Keratinocyte (primary cell): ENCODE results near the gene ACTN4. TPM values are rescaled to one million over a fixed set of nuclear protein-coding genes. Genes with fewer than 3 reads are reported as not detected.

Source experiments
- DNase-seq: peaks from one replicate; pipeline ENCODE4 v3.0.0-alpha.2; 2011; ENCODE audit warnings: low read depth, missing footprints, low spot score
- FAIRE-seq: peaks from 2 replicates; lab custom pipeline; 2011; peaks lifted over from hg19 to GRCh38; lab: Jason Lieb, UNC
- H2AFZ ChIP-seq: 2 replicates; pipeline ENCODE4 v1.6.0; 2012; ENCODE audit warnings: low read length, control low read depth, inconsistent platforms; ENCODE audit not compliant: control insufficient read depth
- H3K27ac ChIP-seq: 2 replicates; pipeline ENCODE4 v1.5.1; 2011; ENCODE audit warnings: low read length; ENCODE audit not compliant: control insufficient read depth, insufficient read depth
- H3K27me3 ChIP-seq: 3 replicates; pipeline ENCODE4 v1.6.0; 2011; ENCODE audit warnings: low read length; ENCODE audit not compliant: control insufficient read depth, insufficient read depth; ENCODE audit errors: extremely low read depth
- H3K36me3 ChIP-seq, 2 experiments: 2 replicates in 1 of 2; 3 replicates in 1 of 2; pipeline ENCODE4 v1.5.1; 2011; ENCODE audit warnings: low read length in 2 of 2, mild to moderate bottlenecking in 1 of 2; ENCODE audit not compliant: control insufficient read depth in 2 of 2, insufficient read depth in 2 of 2; ENCODE audit errors: extremely low read depth in 1 of 2
- H3K4me1 ChIP-seq: 3 replicates; pipeline ENCODE4 v1.5.1; 2011; ENCODE audit warnings: low read length; ENCODE audit not compliant: control insufficient read depth, insufficient read depth; ENCODE audit errors: extremely low read depth
- H3K4me2 ChIP-seq: 3 replicates; pipeline ENCODE4 v1.6.0; 2011; ENCODE audit warnings: low read depth, low read length; ENCODE audit not compliant: control insufficient read depth, insufficient read depth; ENCODE audit errors: extremely low read depth
- H3K4me3 ChIP-seq, 3 experiments: fragments of 200-600 bp in 1 of 3; sonication (generic) in 1 of 3; 2 replicates in 2 of 3; 3 replicates in 1 of 3; pipeline ENCODE4 v1.5.1; 2011 to 2016; ENCODE audit warnings: low read length in 3 of 3, mild to moderate bottlenecking in 3 of 3, control low read depth in 2 of 3, inconsistent platforms in 1 of 3, low read depth in 1 of 3, mixed read lengths in 1 of 3, mixed run types in 1 of 3, moderate library complexity in 1 of 3; ENCODE audit not compliant: control insufficient read depth in 2 of 3, insufficient read depth in 2 of 3; ENCODE audit errors: extremely low read depth in 1 of 3
- H3K79me2 ChIP-seq: 2 replicates; pipeline ENCODE4 v1.6.0; 2012; ENCODE audit warnings: low read length; ENCODE audit not compliant: control insufficient read depth, insufficient read depth
- H3K9ac ChIP-seq: 3 replicates; pipeline ENCODE4 v1.6.0; 2011; ENCODE audit warnings: low read length; ENCODE audit not compliant: control insufficient read depth, insufficient read depth; ENCODE audit errors: extremely low read depth
- H3K9me1 ChIP-seq: 3 replicates; pipeline ENCODE4 v1.6.0; 2011; ENCODE audit warnings: low read length; ENCODE audit not compliant: control insufficient read depth, insufficient read depth; ENCODE audit errors: extremely low read depth
- H3K9me3 ChIP-seq: 2 replicates; pipeline ENCODE4 v1.5.1; 2012; ENCODE audit warnings: low read depth, low read length; ENCODE audit not compliant: control insufficient read depth
- H4K20me1 ChIP-seq: 3 replicates; pipeline ENCODE4 v1.6.0; 2011; ENCODE audit warnings: low read length; ENCODE audit not compliant: control insufficient read depth, insufficient read depth; ENCODE audit errors: extremely low read depth
- EZH2 ChIP-seq: IDR thresholded peaks from one replicate; pipeline ENCODE4 v1.6.1; 2012; ENCODE audit warnings: inconsistent platforms, mild to moderate bottlenecking, low read length, moderate library complexity
- dilution Hi-C: fragments of 300-500 bp; cut with MboI; formaldehyde crosslinking; loops from one replicate; pipeline ENCODE4 v1.7.0; 2020; ENCODE audit warnings: low sequenced_read_pairs; ENCODE audit not compliant: extremely low pct_ligation_motif_present
- polyA plus RNA-seq, 5 experiments: library from polyadenylated mRNA; depleted of rRNA in 3 of 5; stranded (reverse) in 3 of 5; stranded (forward) in 1 of 5; unstranded in 1 of 5; fragments of >200 nt; gene quantifications; 1 replicate in 1 of 5; 2 replicates in 3 of 5; 3 replicates in 1 of 5; pipeline versions ENCODE4 v1.2.1 to v1.2.3, GENCODE V29; 2011 to 2012; ENCODE audit warnings: missing spikeins in 2 of 5, low read depth in 1 of 5, low replicate concordance in 1 of 5
- TF ChIP-seq, protein P1 (sequence below), 3 experiments: IDR thresholded peaks in 1 of 3; conservative IDR thresholded peaks in 1 of 3; optimal IDR thresholded peaks in 1 of 3; 2 replicates in 2 of 3; 3 replicates in 1 of 3; pipeline versions ENCODE3 to v1.5.1; 2011; ENCODE audit warnings: low read length in 3 of 3, mild to moderate bottlenecking in 3 of 3, moderate library complexity in 2 of 3, control low read depth in 1 of 3, inconsistent platforms in 1 of 3; ENCODE audit not compliant: insufficient read depth in 2 of 3; ENCODE audit errors: extremely low read depth in 1 of 3

ACTN4 gene
- polyA plus RNA-seq, 1 donor (not counting 4 experiments of a cell fraction or from before 2014, with no cell fraction given): 463 TPM

DNA sequence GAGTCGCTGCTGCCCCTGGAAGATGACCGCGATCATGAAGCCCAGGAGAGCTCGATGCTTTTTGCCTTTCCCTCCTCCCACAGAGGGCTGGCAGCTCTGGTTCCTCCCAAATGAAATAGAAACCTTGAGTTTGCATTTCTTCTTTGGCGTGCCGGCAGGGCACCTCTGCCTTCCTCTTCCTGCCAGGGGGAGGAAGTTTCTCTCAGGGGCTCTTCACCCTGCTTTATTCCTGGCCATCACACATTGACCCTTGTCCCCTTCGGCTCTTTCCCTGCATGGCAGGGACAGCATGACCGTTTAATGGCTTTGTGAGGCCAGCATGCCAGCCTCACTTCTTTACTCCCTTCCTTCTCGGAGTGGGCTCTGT is 47.9 kb downstream of the ACTN4 start:
- peak overlapping the region; percentile 78 for H3K9ac ChIP-seq
- dilution Hi-C loops: no loop called here
- no peak overlapping the region for H3K4me3 ChIP-seq
- DNase-seq (no peak), FAIRE-seq (no peak)
- peak overlapping the region; percentile 100 for H3K27ac ChIP-seq
- peaks cover 23 to 43% of the 10 kb centered on the region in 2 experiments for H3K36me3 ChIP-seq
- H3K9me3 ChIP-seq: no peaks in the 10 kb centered on the region
- H4K20me1 ChIP-seq: peaks cover 2% of the 10 kb centered on the region
- peaks cover 90% of the 10 kb centered on the region for H3K79me2 ChIP-seq
- no peak overlapping the region for H3K4me2 ChIP-seq
- no peaks in the 10 kb centered on the region for H3K9me1 ChIP-seq
- TF ChIP-seq EZH2: no peak
- TF ChIP-seq, protein P1, sequence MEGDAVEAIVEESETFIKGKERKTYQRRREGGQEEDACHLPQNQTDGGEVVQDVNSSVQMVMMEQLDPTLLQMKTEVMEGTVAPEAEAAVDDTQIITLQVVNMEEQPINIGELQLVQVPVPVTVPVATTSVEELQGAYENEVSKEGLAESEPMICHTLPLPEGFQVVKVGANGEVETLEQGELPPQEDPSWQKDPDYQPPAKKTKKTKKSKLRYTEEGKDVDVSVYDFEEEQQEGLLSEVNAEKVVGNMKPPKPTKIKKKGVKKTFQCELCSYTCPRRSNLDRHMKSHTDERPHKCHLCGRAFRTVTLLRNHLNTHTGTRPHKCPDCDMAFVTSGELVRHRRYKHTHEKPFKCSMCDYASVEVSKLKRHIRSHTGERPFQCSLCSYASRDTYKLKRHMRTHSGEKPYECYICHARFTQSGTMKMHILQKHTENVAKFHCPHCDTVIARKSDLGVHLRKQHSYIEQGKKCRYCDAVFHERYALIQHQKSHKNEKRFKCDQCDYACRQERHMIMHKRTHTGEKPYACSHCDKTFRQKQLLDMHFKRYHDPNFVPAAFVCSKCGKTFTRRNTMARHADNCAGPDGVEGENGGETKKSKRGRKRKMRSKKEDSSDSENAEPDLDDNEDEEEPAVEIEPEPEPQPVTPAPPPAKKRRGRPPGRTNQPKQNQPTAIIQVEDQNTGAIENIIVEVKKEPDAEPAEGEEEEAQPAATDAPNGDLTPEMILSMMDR (optimal IDR thresholded peaks at IDR 0.05 in 1 of 3, IDR thresholded peaks at IDR 0.05 in 1 of 3, conservative IDR thresholded peaks at IDR 0.05 in 1 of 3; ENCODE audit: extremely low read depth in 1 of 3, insufficient read depth in 2 of 3, low read length in 3 of 3): no peak
- no peak overlapping the region for H2AFZ ChIP-seq
- H3K4me1 ChIP-seq: peaks cover 91% of the 10 kb centered on the region
- H3K27me3 ChIP-seq: no peaks in the 10 kb centered on the region

DNA sequence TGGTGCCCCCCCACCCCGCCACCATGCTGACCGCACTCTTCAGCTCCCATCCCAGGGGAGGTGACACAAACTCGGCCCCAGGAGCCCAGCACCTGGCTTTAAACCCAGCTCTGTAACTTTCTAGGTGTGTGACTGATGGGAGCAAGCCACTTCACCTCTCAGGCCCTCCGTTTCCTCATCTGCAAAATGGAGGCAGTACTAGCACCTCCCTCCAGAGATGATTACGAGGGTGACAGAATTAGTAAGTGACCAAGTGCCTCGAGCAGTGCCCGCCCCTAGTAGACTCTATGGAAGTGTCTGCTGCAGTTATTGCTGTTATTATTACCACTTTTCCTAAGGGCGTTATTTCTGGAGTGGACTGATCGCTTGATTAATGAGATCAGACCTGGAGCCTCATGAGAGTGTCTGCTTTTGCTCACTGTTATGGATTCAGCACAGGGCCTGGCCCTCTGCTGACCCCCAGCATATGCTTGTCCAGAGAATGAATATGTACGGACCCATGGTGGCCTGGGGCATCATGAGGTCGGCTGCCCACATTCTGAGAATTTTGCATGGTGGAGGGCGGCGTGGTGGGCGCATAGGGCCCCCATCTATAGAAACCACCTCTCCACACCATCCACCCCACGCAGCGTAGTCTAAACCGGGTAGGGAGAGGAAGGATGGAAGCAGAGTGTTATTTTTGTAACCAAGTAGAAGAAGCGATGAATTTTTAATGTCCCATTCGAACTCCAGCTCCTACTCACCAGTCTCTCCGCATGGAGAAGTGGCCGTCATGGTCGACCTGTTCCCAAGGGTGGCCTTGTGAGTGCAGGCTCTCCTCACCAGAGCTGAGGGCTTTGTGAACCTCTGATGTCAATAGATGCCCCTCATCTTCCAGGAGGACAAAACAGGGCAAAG is 48.6 kb downstream of the ACTN4 start:
- H3K9me1 ChIP-seq: no peaks in the 10 kb centered on the region
- no peaks in the 10 kb centered on the region for H3K9me3 ChIP-seq
- no peak for TF ChIP-seq EZH2
- TF ChIP-seq, protein P1 (optimal IDR thresholded peaks at IDR 0.05 in 1 of 3, IDR thresholded peaks at IDR 0.05 in 1 of 3, conservative IDR thresholded peaks at IDR 0.05 in 1 of 3; ENCODE audit: extremely low read depth in 1 of 3, insufficient read depth in 2 of 3, low read length in 3 of 3): no peak
- peaks cover 2% of the 10 kb centered on the region for H4K20me1 ChIP-seq
- peaks cover 83% of the 10 kb centered on the region for H3K4me1 ChIP-seq
- dilution Hi-C loops: no loop called here
- FAIRE-seq (no peak), DNase-seq (no peak)
- H2AFZ ChIP-seq: no peak overlapping the region
- peaks cover 30 to 50% of the 10 kb centered on the region in 2 experiments for H3K36me3 ChIP-seq
- H3K79me2 ChIP-seq: peaks cover 91% of the 10 kb centered on the region
- H3K9ac ChIP-seq: peak overlapping the region; percentile 82
- H3K27me3 ChIP-seq: no peaks in the 10 kb centered on the region
- H3K27ac ChIP-seq: peak overlapping the region; percentile 100
- H3K4me2 ChIP-seq: peak overlapping the region; percentile 31
- H3K4me3 ChIP-seq: no peak overlapping the region
